KOPT-K1 (cell line): ENCODE results near the gene RAB1B.
"Not testable (repeated sequence)": the region's sequence is repeated elsewhere in the genome, so short reads cannot be mapped to it uniquely, and the experiment has no call there.

Experiments used
- H3K27ac ChIP-seq: fragments of 200-600 bp; sonication (generic); 2 replicates; pipeline ENCODE4 v1.5.1; 2016; ENCODE audit warnings: antibody characterized with exemption, mild to moderate bottlenecking, low read depth, low read length; ENCODE audit not compliant: poor library complexity, severe bottlenecking
- H3K36me3 ChIP-seq: fragments of 200-600 bp; sonication (generic); 2 replicates; pipeline ENCODE4 v1.5.1; 2017; ENCODE audit warnings: antibody characterized with exemption, mild to moderate bottlenecking, low read length, moderate library complexity; ENCODE audit not compliant: insufficient read depth
- H3K9me3 ChIP-seq: fragments of 200-600 bp; sonication (generic); 2 replicates; pipeline ENCODE4 v1.5.1; 2017; ENCODE audit warnings: antibody characterized with exemption, low read length, mild to moderate bottlenecking; ENCODE audit not compliant: insufficient read depth, poor library complexity, severe bottlenecking

RAB1B gene

GRCh38 chr11:66291706-66292542 is 23.5 kb downstream of the RAB1B start, which contains the start of gene TMEM151A:
Gene TMEM151A (plus strand): TSS chr11:66291894. CDS start chr11:66292014, 120 bp downstream.
- Histone ChIP-seq H3K9me3 (no peaks in the 10 kb centered on the region), H3K27ac (no peak within 1 kb of the TSS), H3K36me3 (no peaks in the 10 kb centered on the region)

GRCh38 chr11:66292543-66293332 is 24.3 kb downstream of the RAB1B start:
- no peaks in the 10 kb centered on the region for H3K36me3 ChIP-seq
- no peak overlapping the region for H3K27ac ChIP-seq
- no peaks in the 10 kb centered on the region for H3K9me3 ChIP-seq

GRCh38 chr11:66293352-66293751 is 24.9 kb downstream of the RAB1B start:
- Histone ChIP-seq H3K27ac (no peak overlapping the region), H3K36me3 (no peaks in the 10 kb centered on the region), H3K9me3 (no peaks in the 10 kb centered on the region)

- Histone ChIP-seq H3K27ac (no peak overlapping the region), H3K9me3 (no peaks in the 10 kb centered on the region), H3K36me3 (no peaks in the 10 kb centered on the region)
These were observed 25.6 kb downstream of the RAB1B start for GRCh38 chr11:66293777-66294625.

GRCh38 chr11:66294626-66295620 is 26.5 kb downstream of the RAB1B start:
- H3K27ac ChIP-seq = no peak overlapping the region
- no peaks in the 10 kb centered on the region for H3K36me3 ChIP-seq
- H3K9me3 ChIP-seq = no peaks in the 10 kb centered on the region

GRCh38 chr11:66297610-66298009 is 29.2 kb downstream of the RAB1B start:
- Histone ChIP-seq H3K36me3 (no peaks in the 10 kb centered on the region), H3K27ac (no peak overlapping the region), H3K9me3 (no peaks in the 10 kb centered on the region)

- H3K27ac ChIP-seq = no peak overlapping the region
- H3K36me3 ChIP-seq = no peaks in the 10 kb centered on the region
- no peaks in the 10 kb centered on the region for H3K9me3 ChIP-seq
These were observed 30.7 kb downstream of the RAB1B start for GRCh38 chr11:66299186-66299585.

GRCh38 chr11:66302656-66303055 is 34.2 kb downstream of the RAB1B start:
- Histone ChIP-seq H3K9me3 (no peaks in the 10 kb centered on the region), H3K36me3 (no peaks in the 10 kb centered on the region), H3K27ac (no peak overlapping the region)

GRCh38 chr11:66309475-66309874 is 41.0 kb downstream of the RAB1B start:
- Histone ChIP-seq H3K36me3 (no peaks in the 10 kb centered on the region), H3K27ac (no peak overlapping the region), H3K9me3 (no peaks in the 10 kb centered on the region)

- H3K27ac ChIP-seq = no peak overlapping the region
- no peaks in the 10 kb centered on the region for H3K9me3 ChIP-seq
- H3K36me3 ChIP-seq = no peaks in the 10 kb centered on the region
These were observed 41.9 kb downstream of the RAB1B start for GRCh38 chr11:66310324-66310723.

- H3K36me3 ChIP-seq, H3K9me3 ChIP-seq, H3K27ac ChIP-seq: not testable (repeated sequence)
These were observed 42.5 kb downstream of the RAB1B start for GRCh38 chr11:66310803-66311440.

- peak overlapping the region; percentile 64 for H3K27ac ChIP-seq
- no peaks in the 10 kb centered on the region for H3K36me3 ChIP-seq
- H3K9me3 ChIP-seq = no peaks in the 10 kb centered on the region
These were observed 43.1 kb downstream of the RAB1B start for GRCh38 chr11:66311470-66311964.

- no peaks in the 10 kb centered on the region for H3K9me3 ChIP-seq
- peak overlapping the region; percentile 64 for H3K27ac ChIP-seq
- H3K36me3 ChIP-seq = no peaks in the 10 kb centered on the region
These were observed 43.6 kb downstream of the RAB1B start for GRCh38 chr11:66311965-66312548.
